Gastrocnemius medialis (tissue), 4 donors: Measurements from ENCODE around the gene PPP4R3B. TPM values are rescaled to one million over a fixed set of nuclear protein-coding genes. Genes with fewer than 3 reads are reported as not detected.

Experiments
- ATAC-seq, 2 donors: fragments of 150-250 bp; one replicate each; pipeline ENCODE4 v1.9.1; 2016
- DNase-seq, 2 donors: peaks; one replicate each; pipeline ENCODE4 v3.0.0-alpha.2; 2019
- H3K27ac ChIP-seq, 4 donors: fragments of 200-600 bp; sonication (generic); 1 replicate in 1 of 4; 2 replicates in 3 of 4; pipeline ENCODE4 v1.5.1; 2016 to 2018; ENCODE audit warnings: mild to moderate bottlenecking in 2 of 4, moderate library complexity in 1 of 4
- H3K27me3 ChIP-seq, 3 donors: fragments of 200-600 bp; sonication (generic) in 2 of 3; 1 replicate in 1 of 3; 2 replicates in 2 of 3; pipeline versions ENCODE4 v1.5.1 to v1.6.0; 2016 to 2019; ENCODE audit warnings: mild to moderate bottlenecking in 1 of 3, moderate library complexity in 1 of 3
- H3K36me3 ChIP-seq, 2 donors: fragments of 200-600 bp; sonication (generic) in 1 of 2; one replicate each; pipeline ENCODE4 v1.5.1; 2017 to 2018
- H3K4me1 ChIP-seq, 2 donors: fragments of 200-600 bp; sonication (generic) in 1 of 2; one replicate each; pipeline ENCODE4 v1.5.1; 2016 to 2017; ENCODE audit warnings: mild to moderate bottlenecking in 2 of 2
- H3K4me3 ChIP-seq, 4 donors: fragments of 200-600 bp; sonication (generic) in 3 of 4; 1 replicate in 1 of 4; 2 replicates in 3 of 4; pipeline ENCODE4 v1.5.1; 2016 to 2019; ENCODE audit warnings: mild to moderate bottlenecking in 2 of 4
- H3K9me3 ChIP-seq, 3 donors: fragments of 200-600 bp; sonication (generic) in 2 of 3; 1 replicate in 1 of 3; 2 replicates in 2 of 3; pipeline ENCODE4 v1.5.1; 2016 to 2019
- POLR2A ChIP-seq, 2 donors: fragments of 450-650 bp; IDR thresholded peaks; one replicate each; pipeline ENCODE4 v1.6.1; 2017; ENCODE audit warnings: antibody characterized with exemption in 2 of 2, mild to moderate bottlenecking in 2 of 2, moderate library complexity in 2 of 2
- in situ Hi-C, 4 donors: fragments of 200-750 bp; cut with MboI; loops; one replicate each; pipeline versions ENCODE4 v1.15.0 to v1.8.0; 2017; ENCODE audit warnings: low sequenced_read_pairs in 4 of 4
- intact Hi-C: fragments of 100-400 bp; cut with DNase I; formaldehyde crosslinking; loops from one replicate; pipeline ENCODE4 v1.15.1; 2023; ENCODE audit warnings: low total_unique reads
- total RNA-seq, 4 donors: library from RNA; depleted of rRNA; stranded (reverse); fragments of >200 nt; gene quantifications; one replicate each; pipeline versions ENCODE4 v1.1.0 to v1.2.3, GENCODE V29; 2016
- TF ChIP-seq, protein P1 (sequence below), 5 experiments: fragments of 450-650 bp in 3 of 5; fragments of 200-600 bp in 2 of 5; sonication (generic) in 2 of 5; IDR thresholded peaks in 4 of 5; conservative IDR thresholded peaks in 1 of 5; 1 replicate in 4 of 5; 2 replicates in 1 of 5; pipeline ENCODE4 v1.5.1; 2016 to 2019; ENCODE audit warnings: antibody characterized with exemption in 5 of 5, mild to moderate bottlenecking in 3 of 5, moderate library complexity in 3 of 5

The PPP4R3B gene
- total RNA-seq, 4 donors from 2014 or later: 20.6 to 30.3 (median 25.4) TPM

DNA sequence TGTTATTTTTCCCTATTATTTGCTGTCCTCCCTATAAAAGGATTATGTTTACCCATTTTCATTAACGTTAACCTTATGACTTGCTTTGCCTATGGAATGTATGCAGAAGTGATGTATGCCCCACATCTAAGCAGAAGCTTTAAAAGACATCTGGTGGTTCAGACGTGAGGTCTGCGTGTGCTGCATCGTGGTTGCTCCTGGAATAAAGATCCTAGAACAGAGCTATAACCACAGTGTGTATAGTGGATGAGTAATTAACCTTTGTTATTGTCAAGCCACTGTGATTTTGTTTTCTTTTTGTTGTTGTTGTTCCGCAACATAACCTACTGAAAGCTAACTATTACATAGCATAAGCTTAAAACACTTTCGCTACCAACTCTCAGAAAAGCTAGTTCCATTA, 118.8 kb downstream of the PPP4R3B start:
- Histone ChIP-seq H3K36me3 (no peaks in the 10 kb centered on the region), H3K27me3 (no peaks in the 10 kb centered on the region), H3K27ac (no peak overlapping the region), H3K9me3 (no peaks in the 10 kb centered on the region), H3K4me3 (no peak overlapping the region), H3K4me1 (no peaks in the 10 kb centered on the region)
- in situ Hi-C loops (no loop called here), intact Hi-C loops (no loop called here)
- ATAC-seq: no peak
- TF ChIP-seq, protein P1, sequence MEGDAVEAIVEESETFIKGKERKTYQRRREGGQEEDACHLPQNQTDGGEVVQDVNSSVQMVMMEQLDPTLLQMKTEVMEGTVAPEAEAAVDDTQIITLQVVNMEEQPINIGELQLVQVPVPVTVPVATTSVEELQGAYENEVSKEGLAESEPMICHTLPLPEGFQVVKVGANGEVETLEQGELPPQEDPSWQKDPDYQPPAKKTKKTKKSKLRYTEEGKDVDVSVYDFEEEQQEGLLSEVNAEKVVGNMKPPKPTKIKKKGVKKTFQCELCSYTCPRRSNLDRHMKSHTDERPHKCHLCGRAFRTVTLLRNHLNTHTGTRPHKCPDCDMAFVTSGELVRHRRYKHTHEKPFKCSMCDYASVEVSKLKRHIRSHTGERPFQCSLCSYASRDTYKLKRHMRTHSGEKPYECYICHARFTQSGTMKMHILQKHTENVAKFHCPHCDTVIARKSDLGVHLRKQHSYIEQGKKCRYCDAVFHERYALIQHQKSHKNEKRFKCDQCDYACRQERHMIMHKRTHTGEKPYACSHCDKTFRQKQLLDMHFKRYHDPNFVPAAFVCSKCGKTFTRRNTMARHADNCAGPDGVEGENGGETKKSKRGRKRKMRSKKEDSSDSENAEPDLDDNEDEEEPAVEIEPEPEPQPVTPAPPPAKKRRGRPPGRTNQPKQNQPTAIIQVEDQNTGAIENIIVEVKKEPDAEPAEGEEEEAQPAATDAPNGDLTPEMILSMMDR (IDR thresholded peaks at IDR 0.05 in 4 of 5, conservative IDR thresholded peaks at IDR 0.05 in 1 of 5): no peak
- TF ChIP-seq POLR2A (IDR thresholded peaks at IDR 0.05): no peak
- DNase-seq: no peak

Other genes with a start within 250 kb of the PPP4R3B start
- gene CCDC88A, start 197.8 kb downstream of the PPP4R3B start, total RNA-seq: 10 to 100 TPM; 12.9 to 28.7 (median 19.4) TPM
- 10 to 100 TPM in 1 of 4 donors, 1 to 10 TPM in 3; 4.0 to 14.5 (median 5.6) TPM for gene CFAP36, start 97.9 kb downstream of the PPP4R3B start, total RNA-seq
- 10 to 100 TPM; 14.1 to 26.0 (median 20.5) TPM for gene PNPT1, start 76.2 kb upstream of the PPP4R3B start, total RNA-seq